Activated CD8-positive, alpha-beta memory T cell treated with anti-CD3 and anti-CD28 coated beads, Interleukin-2, amount 50 U/mL, for 24 hours (primary cell): ENCODE results near the gene C16orf90.

ENCODE experiments used
- DNase-seq: peaks from one replicate; pipeline ENCODE4 v3.0.0-alpha.2; 2020; ENCODE audit errors: extremely low read depth

The C16orf90 gene, protein sequence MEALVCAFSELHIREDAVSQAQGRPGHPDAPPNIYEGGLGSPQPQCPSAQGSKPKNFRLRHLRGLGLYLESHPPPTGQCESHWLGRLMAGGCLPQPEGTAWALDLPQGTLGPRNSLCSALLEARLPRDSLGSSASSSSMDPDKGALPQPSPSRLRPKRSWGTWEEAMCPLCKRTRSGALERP

DNA sequence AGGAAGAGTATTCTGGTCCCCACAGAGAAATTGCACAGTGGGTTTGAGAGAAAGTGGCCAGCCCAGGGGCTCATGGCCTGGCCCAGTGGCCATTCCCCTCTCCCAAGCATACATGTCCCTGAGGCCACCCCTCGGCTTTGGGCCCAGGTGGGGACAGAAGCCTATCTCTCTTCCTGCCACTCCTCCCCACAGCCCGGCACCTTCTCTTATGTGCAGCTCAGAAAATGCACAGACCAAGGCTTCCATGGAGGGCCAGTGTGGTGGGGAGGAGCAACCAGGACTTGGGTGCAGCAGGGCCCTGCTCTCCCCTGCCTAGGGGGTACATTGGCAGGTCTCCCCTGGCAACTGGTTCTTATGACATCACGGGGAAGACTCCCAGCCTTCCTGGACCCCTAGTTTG lies at the start of gene C16orf90:
Gene C16orf90 (minus strand): TSS at position 314 of the 400 bp plus-strand sequence. CDS start 68 bp downstream, at position 246.
- no peak for DNase-seq

DNA sequence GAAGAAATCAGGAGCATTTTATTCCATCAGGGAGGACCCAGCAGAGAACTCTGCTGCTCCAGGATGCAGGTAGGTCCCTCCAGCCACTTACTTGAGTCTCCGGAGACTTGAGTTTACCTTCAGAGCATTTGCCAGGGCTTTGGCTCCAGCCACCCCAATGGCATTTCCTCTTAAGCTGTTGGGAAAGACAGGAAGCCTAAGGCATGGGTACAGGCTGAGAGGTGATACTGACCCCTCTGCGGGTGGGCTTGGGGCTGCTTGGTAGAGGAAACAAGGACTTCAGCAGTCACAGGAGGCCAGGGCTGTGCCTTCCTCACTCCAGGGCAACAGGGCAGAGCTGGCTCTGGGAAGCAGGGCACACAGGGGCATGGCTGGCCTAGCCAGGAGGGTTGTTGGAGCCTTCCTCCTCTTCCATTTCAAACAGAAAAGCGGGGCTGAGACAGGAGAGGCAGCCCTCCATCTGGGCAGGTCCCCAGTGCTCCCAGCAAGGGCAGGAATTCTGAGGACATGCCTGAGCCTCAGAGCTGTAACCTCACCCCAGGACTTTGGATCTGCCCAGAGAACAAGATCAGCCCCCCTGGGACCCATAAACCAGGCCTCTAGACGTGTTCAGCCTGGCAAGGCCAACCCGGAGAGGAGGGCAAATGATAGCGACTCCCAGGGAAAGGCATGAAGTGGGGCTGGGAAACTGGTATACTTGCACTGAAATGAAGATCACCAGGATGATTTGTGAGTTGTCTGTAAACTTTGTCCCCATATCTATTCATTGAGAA lies 47.5 kb upstream of the C16orf90 start:
- DNase-seq: no peak

DNA sequence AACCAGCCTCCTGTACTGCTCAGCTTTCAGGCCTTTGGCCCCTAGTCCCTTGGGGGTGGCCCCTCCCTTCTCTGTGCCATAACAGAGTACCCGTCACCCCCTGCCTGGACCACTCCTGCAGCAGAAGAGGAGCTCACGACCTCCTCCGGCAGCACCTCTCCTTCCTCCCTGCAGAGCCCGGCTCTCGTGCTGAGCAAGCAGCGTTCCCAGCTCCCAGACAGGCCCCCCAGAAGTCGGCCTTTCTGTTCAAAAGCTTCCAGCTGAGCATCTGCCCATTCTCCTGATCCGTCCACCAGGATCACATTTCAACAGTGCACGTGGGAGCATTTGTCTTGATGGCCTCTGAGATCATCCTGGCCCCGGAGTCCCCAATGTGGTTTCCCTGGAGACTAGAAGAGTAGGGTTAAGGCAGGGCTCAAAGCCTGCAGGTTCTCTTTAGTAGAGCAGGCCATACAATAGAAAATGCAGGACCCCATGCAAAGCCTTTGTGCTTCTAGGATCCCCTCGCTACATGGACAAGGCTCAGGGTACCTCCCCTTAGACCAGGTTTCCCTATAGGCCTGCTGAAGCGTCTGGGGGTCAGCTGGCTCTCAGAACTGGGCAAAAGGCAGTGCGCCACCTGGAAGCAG lies 46.4 kb upstream of the C16orf90 start:
- DNase-seq: no peak

DNA sequence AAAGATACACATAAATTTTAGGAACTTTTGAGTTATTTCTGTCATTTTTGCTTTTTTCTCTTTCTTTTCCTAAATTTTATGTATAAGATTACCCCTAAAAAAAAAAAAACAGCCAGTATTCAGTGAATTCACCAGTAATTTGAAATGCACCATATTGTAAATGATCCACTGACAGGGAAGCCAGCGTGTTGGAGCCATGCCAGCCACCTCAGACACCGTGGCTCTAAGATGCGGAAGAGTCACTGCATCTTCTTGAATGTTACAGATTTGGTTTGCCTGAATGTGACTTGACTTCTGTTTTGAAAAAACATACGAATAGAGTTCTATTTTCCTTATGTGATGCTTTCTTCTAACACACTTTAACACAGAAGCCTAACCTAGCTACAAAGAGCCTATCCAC lies 42.9 kb upstream of the C16orf90 start:
- DNase-seq: no peak

DNA sequence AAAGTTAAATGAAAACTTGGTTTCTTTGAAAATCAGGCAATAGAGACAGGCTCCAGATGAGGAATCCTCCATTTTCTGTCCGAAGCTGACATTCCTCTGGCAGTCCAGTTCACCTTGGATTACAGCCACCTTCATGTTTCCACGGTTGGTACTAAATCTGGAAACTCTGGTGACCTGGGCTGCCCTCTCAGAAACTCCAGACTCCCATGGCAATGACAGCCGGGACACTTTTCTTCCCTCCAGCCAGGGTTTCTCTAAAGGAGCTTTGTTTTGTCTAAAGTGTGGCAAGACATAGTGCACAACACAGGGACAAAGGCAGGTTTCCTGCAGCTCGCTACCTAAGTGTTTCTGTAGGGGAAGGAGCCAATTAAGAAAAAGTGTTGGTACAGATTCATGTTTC lies 41.6 kb upstream of the C16orf90 start:
- no peak for DNase-seq

DNA sequence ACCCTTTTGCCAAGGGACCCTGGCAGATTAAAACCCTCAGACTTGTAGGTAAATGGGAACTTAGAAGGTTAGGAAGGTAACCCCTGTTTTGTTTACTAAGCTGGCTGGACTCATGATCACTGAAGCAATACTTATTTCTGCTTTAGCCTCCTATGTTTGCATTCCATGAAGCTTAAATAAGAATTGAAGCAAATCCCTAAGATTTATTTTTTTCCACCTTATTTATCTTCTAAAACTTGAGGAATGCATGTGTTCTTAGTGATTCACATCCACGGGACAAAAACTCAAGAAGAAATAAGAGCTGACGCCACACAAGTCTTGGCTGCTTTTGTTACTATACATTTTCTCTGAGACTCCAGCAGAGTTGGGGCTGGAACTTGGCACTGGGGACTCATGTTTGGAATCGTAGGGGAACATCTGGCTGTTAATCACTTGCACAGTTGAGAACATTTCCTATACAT lies 41.0 kb upstream of the C16orf90 start:
- DNase-seq: no peak

DNA sequence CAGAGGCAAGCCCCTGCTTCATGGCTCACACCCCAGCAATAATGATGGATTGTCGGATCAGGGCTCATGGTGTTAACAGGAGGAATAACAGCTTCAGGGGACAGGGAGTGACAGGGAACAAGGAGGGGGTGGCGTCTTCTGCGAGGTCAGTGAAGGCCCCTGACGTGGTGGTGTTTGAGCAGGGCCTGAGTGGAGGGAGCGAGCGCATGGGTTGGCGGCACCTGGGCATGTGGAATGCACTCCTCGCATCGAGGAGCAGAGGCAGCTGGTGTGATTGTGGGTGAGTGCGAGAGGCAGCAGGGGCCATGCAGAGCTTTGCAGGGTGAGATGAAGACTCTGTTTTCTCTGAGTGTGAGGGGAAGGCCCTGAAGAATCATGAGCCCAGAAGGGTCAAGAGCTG lies 38.8 kb upstream of the C16orf90 start:
- no peak for DNase-seq

DNA sequence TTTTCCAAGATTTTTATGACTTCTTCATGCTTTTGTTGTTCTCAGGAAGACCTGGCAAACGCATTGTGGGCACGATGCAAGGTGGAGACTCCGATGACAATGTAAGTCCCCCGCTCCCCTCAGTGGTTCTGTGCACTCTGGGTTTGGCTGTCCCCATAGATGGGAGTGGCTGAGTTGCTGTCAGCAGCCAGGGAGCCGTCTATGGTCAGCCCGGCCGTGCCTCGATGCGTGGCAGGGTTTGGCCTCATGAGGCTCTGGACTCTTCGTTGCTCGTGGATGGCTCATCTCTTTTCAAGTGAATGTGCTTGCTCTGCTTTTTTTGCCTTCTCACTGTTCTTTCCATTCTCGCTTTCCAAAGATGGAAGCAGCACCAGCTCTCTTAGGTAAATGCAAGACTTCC lies 37.5 kb upstream of the C16orf90 start:
- DNase-seq: no peak

DNA sequence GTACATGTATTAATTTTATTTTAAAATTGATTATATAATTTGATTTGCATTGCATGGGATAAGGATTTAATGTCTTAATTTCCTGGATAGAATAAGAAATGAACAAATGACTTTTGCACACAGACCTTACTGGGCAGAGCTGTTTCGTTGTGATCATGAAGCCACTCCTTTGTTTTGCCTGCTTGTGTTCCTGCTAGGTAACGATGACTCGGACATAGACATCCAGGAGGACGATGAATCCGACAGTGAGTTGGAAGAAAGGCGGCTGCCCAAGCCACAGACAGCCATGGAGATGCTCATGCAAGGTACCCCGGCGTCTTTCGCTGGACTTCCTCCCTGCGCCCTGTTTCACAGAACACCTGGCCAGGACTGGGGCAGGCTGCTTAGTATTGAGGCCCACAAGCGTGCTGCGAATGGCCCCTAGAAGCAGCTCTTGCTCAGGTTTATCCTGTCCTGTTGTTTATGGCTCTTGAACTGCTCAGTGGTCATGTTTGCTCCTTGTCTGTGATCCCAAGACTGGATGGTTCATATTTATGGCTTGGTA lies 35.2 kb upstream of the C16orf90 start:
- no peak for DNase-seq

DNA sequence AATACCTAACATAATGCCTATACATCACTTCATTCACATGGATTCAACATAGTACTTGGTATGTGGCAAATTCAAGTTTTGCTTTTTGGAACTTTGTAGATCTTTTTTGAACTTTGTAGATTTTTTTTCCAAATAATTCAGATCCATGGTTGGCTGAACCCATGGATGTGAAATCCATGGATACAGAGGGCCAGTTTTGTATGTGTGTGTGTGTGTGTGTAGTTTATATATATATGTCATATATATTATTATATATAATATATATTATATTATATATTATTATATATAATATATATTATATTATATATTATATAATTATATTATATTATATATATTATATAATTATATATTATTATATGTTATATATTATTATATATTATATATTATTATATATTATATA lies 33.9 kb upstream of the C16orf90 start:
- DNase-seq: no peak

DNA sequence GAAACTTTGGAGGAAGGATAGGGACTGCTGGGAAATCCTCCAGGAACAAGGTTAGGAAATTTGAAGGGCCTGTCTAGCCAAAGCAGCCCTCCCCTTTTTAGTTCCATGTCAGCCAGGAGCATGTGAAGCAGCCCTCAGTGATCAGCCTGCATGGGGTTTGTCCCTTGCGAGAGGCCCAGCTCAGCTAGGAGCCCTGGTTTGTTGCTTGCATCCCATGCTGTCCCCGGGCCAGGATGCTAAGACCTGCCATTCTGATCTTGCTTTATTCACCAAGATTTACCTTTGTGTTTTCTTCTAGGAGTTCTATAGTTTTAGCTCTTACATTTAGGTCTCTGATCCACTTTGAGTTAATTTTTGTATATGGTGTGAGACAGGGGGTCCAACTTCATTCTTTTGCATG lies 33.1 kb upstream of the C16orf90 start:
- DNase-seq: no peak

DNA sequence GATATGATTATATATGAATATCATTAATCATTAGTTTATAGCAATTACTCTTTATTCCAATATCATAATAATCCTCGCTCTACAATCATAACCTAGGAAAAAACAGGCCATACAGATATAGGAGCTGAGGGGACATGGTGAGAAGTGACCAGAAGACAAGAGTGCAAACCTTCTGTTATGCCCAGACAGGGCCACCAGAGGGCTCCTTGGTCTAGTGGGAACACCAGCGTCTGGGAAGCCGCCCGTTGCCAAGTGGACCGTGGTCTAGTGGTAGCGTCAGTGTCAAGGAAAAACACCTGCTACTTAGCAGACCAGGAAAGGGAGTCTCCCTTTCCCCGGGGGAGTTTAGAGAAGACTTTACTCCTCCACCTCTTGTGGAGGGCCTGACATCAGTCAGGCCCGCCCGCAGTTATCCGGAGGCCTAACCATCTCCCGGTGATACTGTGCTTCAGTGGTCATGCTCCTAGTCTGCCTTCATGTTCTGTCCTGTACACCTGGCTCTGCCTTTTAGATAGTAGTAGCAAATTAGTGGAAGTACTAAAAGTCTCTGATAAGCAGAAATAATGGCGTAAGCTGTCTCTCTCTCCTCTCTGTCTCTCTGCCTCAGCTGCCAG lies 32.0 kb upstream of the C16orf90 start:
- peak; percentile 23 for DNase-seq

DNA sequence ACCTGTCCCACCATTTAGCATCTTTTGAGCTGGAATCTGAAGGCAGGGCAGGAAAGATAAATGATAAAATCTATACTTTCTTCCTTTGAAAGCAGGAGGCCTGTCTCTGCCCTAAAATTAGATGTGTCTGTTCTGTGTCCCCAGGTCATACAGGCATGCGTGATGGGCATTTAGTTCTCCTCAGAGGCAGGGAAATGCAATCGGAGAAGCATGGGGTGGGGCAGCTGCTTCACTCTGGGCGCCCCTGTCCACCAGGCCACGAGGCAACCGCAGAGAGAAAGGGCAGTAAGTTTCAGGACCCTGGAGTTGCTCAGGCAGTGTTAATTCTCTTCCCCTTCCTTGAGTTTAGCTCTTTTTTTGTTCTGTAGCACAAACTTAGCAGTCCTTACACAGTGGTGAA lies 30.7 kb upstream of the C16orf90 start:
- no peak for DNase-seq

DNA sequence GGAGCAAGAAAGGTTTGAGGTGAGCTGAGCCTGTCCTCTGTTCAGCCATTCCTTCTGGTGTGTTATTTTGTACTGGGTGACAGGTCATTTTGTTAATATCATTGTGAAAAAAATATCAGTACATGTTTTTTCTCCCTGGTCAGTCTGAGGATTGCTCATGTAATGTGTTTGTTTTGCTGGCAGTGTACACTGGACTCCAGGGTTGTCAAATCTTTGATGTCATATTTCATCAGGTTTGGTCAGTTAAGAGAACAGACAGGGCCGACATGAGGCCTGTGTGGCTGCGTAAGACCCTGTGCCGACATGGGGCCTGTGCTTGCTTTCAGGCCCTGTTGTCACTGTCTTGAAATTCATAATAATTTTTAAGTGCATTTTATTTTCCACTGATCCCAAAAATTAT lies 28.0 kb upstream of the C16orf90 start:
- no peak for DNase-seq

DNA sequence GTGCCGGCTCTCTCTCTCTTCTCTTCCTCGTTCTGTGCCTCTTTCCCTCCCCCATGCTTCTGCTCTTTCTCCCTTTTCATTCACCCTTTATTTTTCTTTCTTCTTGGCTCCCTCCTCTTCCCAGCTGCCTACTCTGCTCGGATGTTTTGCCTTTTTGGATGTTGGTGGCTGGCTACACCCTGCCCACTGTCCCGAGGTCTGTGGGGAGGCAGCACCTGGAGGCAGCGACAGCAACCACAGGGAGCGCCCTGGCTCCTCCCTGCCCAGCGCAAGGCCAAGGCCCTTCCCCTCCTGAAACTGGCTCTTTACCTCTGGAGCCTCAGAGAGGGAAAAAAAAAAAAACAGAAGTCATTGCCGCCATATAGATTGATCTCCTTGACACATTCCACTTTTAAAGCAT lies 25.6 kb upstream of the C16orf90 start:
- DNase-seq: no peak

DNA sequence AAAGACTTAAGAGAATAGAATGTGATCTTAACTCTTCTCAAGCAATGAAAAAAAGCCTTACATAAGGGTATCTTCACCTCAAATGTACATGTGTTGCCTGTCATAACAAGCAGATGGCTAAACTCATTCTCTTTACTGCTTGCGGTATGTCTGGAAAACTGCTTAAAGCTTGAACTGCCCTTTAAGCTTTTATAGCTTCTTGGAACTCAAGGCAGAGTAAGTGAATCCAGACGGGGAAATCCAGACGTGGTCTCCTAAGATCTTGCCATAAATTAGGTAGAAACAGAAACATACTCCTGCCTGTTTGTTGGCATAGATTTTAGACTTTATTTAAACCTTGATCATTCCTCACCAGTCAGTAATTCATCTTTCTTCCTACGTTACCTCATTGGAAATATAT lies 25.1 kb upstream of the C16orf90 start:
- DNase-seq: no peak

DNA sequence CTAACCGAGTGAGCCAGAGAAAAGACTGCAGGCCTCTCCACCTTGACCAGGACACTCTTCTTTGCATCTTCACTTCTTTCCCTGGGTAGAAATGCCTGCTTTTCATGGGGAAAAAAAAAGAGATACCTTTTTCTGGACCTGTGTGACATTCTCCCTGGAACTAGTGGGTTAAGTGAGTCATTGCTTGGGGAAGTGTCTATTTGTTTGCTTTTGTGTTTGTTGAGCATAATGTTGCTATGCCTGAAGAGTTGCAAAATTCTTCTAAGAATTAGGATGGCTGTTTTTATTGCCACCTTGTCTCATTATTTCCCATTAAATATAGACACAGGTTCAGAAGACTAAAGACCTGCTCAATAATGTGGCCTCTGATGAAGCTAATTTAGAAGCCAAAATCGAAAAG lies 24.3 kb upstream of the C16orf90 start:
- DNase-seq: no peak

DNA sequence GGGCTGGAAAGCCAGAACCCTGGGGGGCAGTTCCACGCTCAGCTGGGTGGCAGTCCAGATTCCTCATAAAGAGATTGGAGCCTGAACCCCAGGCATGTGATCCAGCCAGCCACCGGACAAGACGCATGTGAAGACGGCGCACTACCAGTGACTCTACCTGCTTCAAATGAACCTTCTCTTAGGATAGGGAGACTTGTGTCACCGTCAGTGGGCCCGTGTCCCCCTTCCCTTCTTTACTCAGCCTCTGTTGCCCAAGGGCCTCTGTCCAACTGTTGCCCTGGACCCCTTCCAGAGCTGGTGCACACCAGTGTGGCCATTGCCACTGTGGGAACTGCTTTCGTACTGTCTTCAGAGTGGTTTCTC lies 23.7 kb upstream of the C16orf90 start:
- no peak for DNase-seq

DNA sequence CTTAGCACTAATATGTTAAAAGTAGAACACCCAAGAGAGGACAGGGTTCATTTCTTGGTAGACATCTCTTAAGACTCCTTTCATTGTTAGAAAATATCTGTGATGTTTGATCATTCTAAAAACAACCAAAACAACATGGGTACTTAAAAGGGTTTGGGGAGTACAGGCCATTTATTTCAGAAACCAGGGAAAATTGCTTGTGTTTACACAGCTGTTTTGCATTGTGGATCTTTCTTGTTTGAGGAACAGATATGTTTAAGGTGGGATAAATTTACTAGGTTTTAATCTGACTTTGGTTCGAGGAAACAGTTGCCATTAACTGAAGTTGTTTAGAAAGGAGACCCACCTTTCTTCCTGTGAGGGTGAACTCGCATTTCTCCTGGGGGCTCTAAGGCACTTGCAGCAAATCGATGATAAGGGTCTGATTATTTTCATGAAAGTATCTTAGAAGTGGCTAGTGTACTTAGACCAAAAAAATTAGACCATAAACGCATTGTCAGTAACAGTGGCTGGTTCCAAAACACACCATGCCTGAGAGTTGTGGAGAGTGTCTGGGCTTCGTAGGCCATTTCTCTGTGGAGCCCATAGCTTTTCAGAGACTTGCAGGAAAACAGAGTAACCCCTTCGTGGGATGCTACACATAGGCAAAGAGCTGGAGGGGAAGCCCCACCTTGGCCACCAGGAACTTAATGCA lies 23.1 kb upstream of the C16orf90 start:
- DNase-seq: no peak

DNA sequence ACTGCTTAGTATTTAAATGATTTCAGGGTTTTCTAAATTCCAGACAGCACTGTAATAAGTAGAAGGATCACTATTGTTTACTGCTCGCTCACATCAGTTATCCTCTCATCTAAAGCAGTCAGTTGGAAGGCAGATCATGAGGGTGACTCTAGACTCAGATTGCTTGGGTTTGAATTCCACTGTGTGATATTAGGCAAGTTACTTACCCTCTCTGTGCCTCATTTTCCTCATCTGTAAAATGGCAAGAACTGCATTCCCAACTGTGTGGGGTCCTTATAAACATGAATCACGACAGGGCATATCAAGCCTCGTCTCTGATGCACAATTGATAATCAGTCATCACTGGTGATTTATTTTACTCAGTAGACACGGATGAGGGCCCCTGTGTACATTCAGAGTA lies 20.6 kb upstream of the C16orf90 start:
- no peak for DNase-seq

DNA sequence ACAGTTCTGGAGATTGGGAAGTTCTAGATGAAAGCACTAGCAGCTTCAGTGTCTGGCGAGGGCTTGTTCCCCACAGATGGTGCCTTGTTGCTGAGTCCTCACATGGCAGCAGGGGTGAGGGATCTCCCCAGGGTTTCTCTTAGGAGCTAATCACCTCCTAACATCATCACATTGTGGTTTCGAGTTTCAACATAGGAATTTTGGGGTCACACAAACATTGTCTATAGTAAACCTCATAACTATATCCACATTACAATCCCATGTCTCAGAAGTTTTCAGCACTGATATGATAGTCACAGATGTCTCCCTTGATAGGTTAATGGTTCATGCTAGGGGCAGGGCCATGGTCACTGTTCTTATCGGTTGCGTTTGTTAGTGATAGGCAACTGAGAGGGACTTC lies 19.3 kb upstream of the C16orf90 start:
- DNase-seq: no peak
